ENCODE results near the gene INPP5A. TPM values are rescaled to one million over a fixed set of nuclear protein-coding genes. Genes with fewer than 3 reads are reported as not detected.

The INPP5A gene
- total and polyA plus RNA-seq, 2 experiments from 2014 or later, result 41.2 to 53.6 TPM

GRCh38 chr10:132677473-132678227 is 140.1 kb downstream of the INPP5A start:
- no peak for TF ChIP-seq EZH2phosphoT487 (IDR thresholded peaks at IDR 0.05; ENCODE audit: low read depth, severe bottlenecking, unreplicated experiment)
- no peak for TF ChIP-seq CTCF (IDR thresholded peaks at IDR 0.05; ENCODE audit: poor library complexity)
- no peak for TF ChIP-seq EZH2 (IDR thresholded peaks at IDR 0.05; ENCODE audit: borderline replicate concordance)
- Histone ChIP-seq H2AFZ (no peak overlapping the region), H4K20me1 (ENCODE audit: insufficient read depth, poor library complexity, severe bottlenecking) (no peaks in the 10 kb centered on the region), H3K27ac (no peak overlapping the region), H3K4me2 (no peak overlapping the region), H3K4me3 (no peak overlapping the region), H3K27me3 (no peaks in the 10 kb centered on the region), H3K79me2 (no peaks in the 10 kb centered on the region), H3K4me1 (ENCODE audit: insufficient read depth) (no peaks in the 10 kb centered on the region), H3K36me3 (replicated peaks; ENCODE audit: insufficient read depth, low read depth) (no peaks in the 10 kb centered on the region), H3K9me2 (replicated peaks; ENCODE audit: insufficient read depth) (no peaks in the 10 kb centered on the region), H3K9me3 (ENCODE audit: low read depth) (no peaks in the 10 kb centered on the region)
- DNase-seq (ENCODE audit: low spot score), result no peak
- WGBS (ENCODE audit: low lambda C conversion rate, missing lambda C conversion rate), result 95% methylated on average over 36 of the region's 36 CpGs

GRCh38 chr10:132678436-132679216 is 141.0 kb downstream of the INPP5A start:
- DNase-seq (ENCODE audit: low spot score), result no peak
- Histone ChIP-seq H3K27ac (no peak overlapping the region), H2AFZ (no peak overlapping the region), H3K4me3 (no peak overlapping the region), H4K20me1 (ENCODE audit: insufficient read depth, poor library complexity, severe bottlenecking) (no peaks in the 10 kb centered on the region), H3K27me3 (no peaks in the 10 kb centered on the region), H3K4me1 (ENCODE audit: insufficient read depth) (no peaks in the 10 kb centered on the region), H3K9me3 (ENCODE audit: low read depth) (no peaks in the 10 kb centered on the region), H3K4me2 (no peak overlapping the region), H3K79me2 (no peaks in the 10 kb centered on the region), H3K9me2 (replicated peaks; ENCODE audit: insufficient read depth) (no peaks in the 10 kb centered on the region), H3K36me3 (replicated peaks; ENCODE audit: insufficient read depth, low read depth) (no peaks in the 10 kb centered on the region)
- 93% methylated on average over 13 of the region's 13 CpGs for WGBS (ENCODE audit: low lambda C conversion rate, missing lambda C conversion rate)
- TF ChIP-seq EZH2phosphoT487 (IDR thresholded peaks at IDR 0.05; ENCODE audit: low read depth, severe bottlenecking, unreplicated experiment), result no peak
- TF ChIP-seq EZH2 (IDR thresholded peaks at IDR 0.05; ENCODE audit: borderline replicate concordance), result no peak
- no peak for TF ChIP-seq CTCF (IDR thresholded peaks at IDR 0.05; ENCODE audit: poor library complexity)

GRCh38 chr10:132679217-132679595 is 141.6 kb downstream of the INPP5A start:
- no peaks in the 10 kb centered on the region for H3K27me3 ChIP-seq
- H3K36me3 ChIP-seq (replicated peaks; ENCODE audit: insufficient read depth, low read depth), result no peaks in the 10 kb centered on the region
- WGBS (ENCODE audit: low lambda C conversion rate, missing lambda C conversion rate), result 94% methylated on average over 9 of the region's 10 CpGs
- no peak overlapping the region for H3K27ac ChIP-seq
- H3K9me2 ChIP-seq (replicated peaks; ENCODE audit: insufficient read depth), result no peaks in the 10 kb centered on the region
- H3K79me2 ChIP-seq, result no peaks in the 10 kb centered on the region
- H3K9me3 ChIP-seq (ENCODE audit: low read depth), result no peaks in the 10 kb centered on the region
- H3K4me2 ChIP-seq, result no peak overlapping the region
- H3K4me1 ChIP-seq (ENCODE audit: insufficient read depth), result no peaks in the 10 kb centered on the region
- H2AFZ ChIP-seq, result no peak overlapping the region
- no peak for DNase-seq (ENCODE audit: low spot score)
- TF ChIP-seq EZH2phosphoT487 (IDR thresholded peaks at IDR 0.05; ENCODE audit: low read depth, severe bottlenecking, unreplicated experiment) (no peak), CTCF (IDR thresholded peaks at IDR 0.05; ENCODE audit: poor library complexity) (no peak), EZH2 (IDR thresholded peaks at IDR 0.05; ENCODE audit: borderline replicate concordance) (no peak)
- no peaks in the 10 kb centered on the region for H4K20me1 ChIP-seq (ENCODE audit: insufficient read depth, poor library complexity, severe bottlenecking)
- no peak overlapping the region for H3K4me3 ChIP-seq
